ENCODE results near the gene CCDC27. TPM values are rescaled to one million over a fixed set of nuclear protein-coding genes. Genes with fewer than 3 reads are reported as not detected.

The CCDC27 gene
- total RNA-seq, 1 experiment from 2014 or later, result not detected

DNA sequence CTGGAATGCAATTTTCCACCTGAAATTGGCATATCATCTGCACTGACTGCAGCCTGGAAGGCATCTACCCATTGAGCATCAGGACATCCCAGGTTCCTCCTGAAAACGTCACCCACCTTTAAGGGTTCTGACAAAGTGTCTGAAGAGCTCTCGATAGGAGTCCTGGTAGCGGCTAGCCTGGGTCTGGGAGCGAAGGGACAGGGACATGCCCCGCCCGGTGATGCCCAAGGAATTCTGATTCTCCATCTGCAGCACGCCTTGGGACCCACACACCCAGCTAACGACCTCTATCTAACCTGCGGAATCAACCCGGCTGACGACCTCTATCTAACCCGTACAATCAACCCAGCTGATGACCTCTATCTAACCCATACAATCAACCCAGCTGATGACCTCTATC is 13.3 kb upstream of the CCDC27 start:
- intact Hi-C loops (cut with micrococcal nuclease), result no loop called here
- H3K27me3 ChIP-seq (ENCODE audit: insufficient read depth, low read length), result no peaks in the 10 kb centered on the region
- DNase-seq (ENCODE audit: low read depth, low spot score) (no peak), ATAC-seq (no peak)
- no peak overlapping the region for H3K4me3 ChIP-seq (replicated peaks in 1 of 2; ENCODE audit: low read depth in 1 of 2, low read length in 2 of 2)
- H4K20me1 ChIP-seq (ENCODE audit: insufficient read depth), result no peaks in the 10 kb centered on the region
- H2AFZ ChIP-seq (ENCODE audit: low read depth, low read length, poor library complexity, severe bottlenecking), result no peak overlapping the region
- no peaks in the 10 kb centered on the region for H3K4me1 ChIP-seq (ENCODE audit: control insufficient read depth in 1 of 2, insufficient read depth in 2 of 2, low read length in 2 of 2)
- no peaks in the 10 kb centered on the region for H3K79me2 ChIP-seq (ENCODE audit: insufficient read depth, low read length)
- RAD21 ChIA-PET (ENCODE audit: low non-redundant PET in 1 of 2, low total read pairs in 2 of 2, uncharacterized antibody in 2 of 2, unreplicated experiment in 2 of 2), result no interaction called here
- no peaks in the 10 kb centered on the region for H3K9me3 ChIP-seq (ENCODE audit: control insufficient read depth in 1 of 2, insufficient read depth in 1 of 2, low read depth in 1 of 2, low read length in 2 of 2)
- H3K27ac ChIP-seq (ENCODE audit: low read depth, low read length), result no peak overlapping the region
- H3K9me2 ChIP-seq (ENCODE audit: insufficient read depth), result no peaks in the 10 kb centered on the region
- POLR2A ChIA-PET, result no interaction called here
- TF ChIP-seq, protein P1, sequence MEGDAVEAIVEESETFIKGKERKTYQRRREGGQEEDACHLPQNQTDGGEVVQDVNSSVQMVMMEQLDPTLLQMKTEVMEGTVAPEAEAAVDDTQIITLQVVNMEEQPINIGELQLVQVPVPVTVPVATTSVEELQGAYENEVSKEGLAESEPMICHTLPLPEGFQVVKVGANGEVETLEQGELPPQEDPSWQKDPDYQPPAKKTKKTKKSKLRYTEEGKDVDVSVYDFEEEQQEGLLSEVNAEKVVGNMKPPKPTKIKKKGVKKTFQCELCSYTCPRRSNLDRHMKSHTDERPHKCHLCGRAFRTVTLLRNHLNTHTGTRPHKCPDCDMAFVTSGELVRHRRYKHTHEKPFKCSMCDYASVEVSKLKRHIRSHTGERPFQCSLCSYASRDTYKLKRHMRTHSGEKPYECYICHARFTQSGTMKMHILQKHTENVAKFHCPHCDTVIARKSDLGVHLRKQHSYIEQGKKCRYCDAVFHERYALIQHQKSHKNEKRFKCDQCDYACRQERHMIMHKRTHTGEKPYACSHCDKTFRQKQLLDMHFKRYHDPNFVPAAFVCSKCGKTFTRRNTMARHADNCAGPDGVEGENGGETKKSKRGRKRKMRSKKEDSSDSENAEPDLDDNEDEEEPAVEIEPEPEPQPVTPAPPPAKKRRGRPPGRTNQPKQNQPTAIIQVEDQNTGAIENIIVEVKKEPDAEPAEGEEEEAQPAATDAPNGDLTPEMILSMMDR (IDR thresholded peaks at IDR 0.05 in 2 of 3, conservative IDR thresholded peaks at IDR 0.05 in 1 of 3; ENCODE audit: borderline replicate concordance in 1 of 3, insufficient read depth in 1 of 3, low read depth in 2 of 3, low read length in 2 of 3), result no peak
- TF ChIP-seq EGR1 (IDR thresholded peaks at IDR 0.05; ENCODE audit: low read depth), result no peak
- TF ChIP-seq TCF7L2 (IDR thresholded peaks at IDR 0.05; ENCODE audit: borderline replicate concordance, extremely low read depth, insufficient read depth, insufficient read length), result no peak
- TF ChIP-seq, protein P2, sequence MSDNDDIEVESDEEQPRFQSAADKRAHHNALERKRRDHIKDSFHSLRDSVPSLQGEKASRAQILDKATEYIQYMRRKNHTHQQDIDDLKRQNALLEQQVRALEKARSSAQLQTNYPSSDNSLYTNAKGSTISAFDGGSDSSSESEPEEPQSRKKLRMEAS (IDR thresholded peaks at IDR 0.05), result no peak
- no peak for TF ChIP-seq SP1 (IDR thresholded peaks at IDR 0.05; ENCODE audit: low read depth)
- TF ChIP-seq SIN3A (IDR thresholded peaks at IDR 0.05; ENCODE audit: low read depth), result no peak
- TF ChIP-seq SRF (IDR thresholded peaks at IDR 0.05; ENCODE audit: low read depth), result no peak
- TF ChIP-seq ZFX (IDR thresholded peaks at IDR 0.05), result no peak
- TF ChIP-seq EZH2 (IDR thresholded peaks at IDR 0.05), result no peak
- no peak for TF ChIP-seq POLR2A (IDR thresholded peaks at IDR 0.05; ENCODE audit: borderline replicate concordance, extremely low read depth, insufficient read depth, insufficient read length)
- no peak for TF ChIP-seq ELF1 (IDR thresholded peaks at IDR 0.05; ENCODE audit: borderline replicate concordance, low read depth)
- no peaks in the 10 kb centered on the region for H3K36me3 ChIP-seq (ENCODE audit: control insufficient read depth in 1 of 2, insufficient read depth in 2 of 2, low read length in 2 of 2)
- no peak overlapping the region for H3K9ac ChIP-seq (ENCODE audit: low read length)
- CTCF ChIA-PET, result no interaction called here
- H3K4me2 ChIP-seq (ENCODE audit: low read length), result no peak overlapping the region
- BruUV-seq (replicated peaks), result no TSS peak

Data from HCT116 (cell line).